Measurements from ENCODE around the gene SULT1C3. TPM values are rescaled to one million over a fixed set of nuclear protein-coding genes. Genes with fewer than 3 reads are reported as not detected.

SULT1C3 gene
- total and polyA plus RNA-seq, 2 of the 13 experiments (the other 11 are each of a cell fraction or from before 2014, with no cell fraction given): not detected

GRCh38 chr2:108200569-108200968, 39.2 kb upstream of the SULT1C3 start (continued):
- TF ChIP-seq ZNF687 (CRISPR knock-in tag; IDR thresholded peaks at IDR 0.05) (no peak), TRIM22 (IDR thresholded peaks at IDR 0.05) (no peak), GATAD2A (CRISPR knock-in tag; IDR thresholded peaks at IDR 0.05) (peak; percentile 14; the same call in 1 of the 2 replicates), ZNF510 (CRISPR knock-in tag; IDR thresholded peaks at IDR 0.05; ENCODE audit: low read depth) (no peak), ZNF749 (CRISPR knock-in tag; IDR thresholded peaks at IDR 0.05; ENCODE audit: borderline replicate concordance) (no peak), ZNF703 (CRISPR knock-in tag; IDR thresholded peaks at IDR 0.05; ENCODE audit: borderline replicate concordance) (no peak), EP300 (IDR thresholded peaks at IDR 0.05; ENCODE audit: low read depth in 2 of 2, low read length in 2 of 2) (peak in 1 of 2 experiments; percentile 35; a peak in 1 of 4 replicates), EP300 (CRISPR knock-in tag; IDR thresholded peaks at IDR 0.05; ENCODE audit: borderline replicate concordance) (no peak), ISL2 (CRISPR knock-in tag; IDR thresholded peaks at IDR 0.05) (no peak), ZNF564 (CRISPR knock-in tag; IDR thresholded peaks at IDR 0.05) (no peak), HES4 (CRISPR knock-in tag; IDR thresholded peaks at IDR 0.05; ENCODE audit: borderline replicate concordance) (no peak), KDM4B (CRISPR knock-in tag; IDR thresholded peaks at IDR 0.05) (no peak), ATF1 (CRISPR knock-in tag; IDR thresholded peaks at IDR 0.05) (no peak), FOXA3 (CRISPR knock-in tag; IDR thresholded peaks at IDR 0.05) (peak; percentile 58), SOX6 (IDR thresholded peaks at IDR 0.05) (no peak), SOX6 (CRISPR knock-in tag; IDR thresholded peaks at IDR 0.05) (peak; percentile 71; the same call in 1 of the 2 replicates), HMG20A (CRISPR knock-in tag; IDR thresholded peaks at IDR 0.05; ENCODE audit: borderline replicate concordance) (0 out of 2 replicates have a peak, but pooled peaks have one; percentile 13), ZNF142 (CRISPR knock-in tag; IDR thresholded peaks at IDR 0.05) (no peak), BCL6 (CRISPR knock-in tag; IDR thresholded peaks at IDR 0.05) (peak; percentile 63), CENPT (CRISPR knock-in tag; IDR thresholded peaks at IDR 0.05; ENCODE audit: low read depth) (no peak), REXO4 (CRISPR knock-in tag; IDR thresholded peaks at IDR 0.05; ENCODE audit: borderline replicate concordance) (no peak), MAFK (conservative IDR thresholded peaks at IDR 0.05 in 1 of 2, IDR thresholded peaks at IDR 0.05 in 1 of 2; ENCODE audit: low read length in 2 of 2) (no peak)

Measured in HepG2 (cell line).